Fibroblast of mammary gland (primary cell): Measurements from ENCODE around the gene CUL4B.
"Not testable (repeated sequence)": the region's sequence is repeated elsewhere in the genome, so short reads cannot be mapped to it uniquely, and the experiment has no call there.

Experiments used
- DNase-seq: peaks from one replicate; pipeline ENCODE4 v3.0.0-alpha.2; 2010; ENCODE audit warnings: low read depth
- H3K4me3 ChIP-seq: 2 replicates; pipeline ENCODE4 v1.5.1; 2011; ENCODE audit warnings: low read depth, mild to moderate bottlenecking, low read length, moderate library complexity; ENCODE audit not compliant: control insufficient read depth
- TF ChIP-seq, protein P1 (sequence below): conservative IDR thresholded peaks from 2 replicates; pipeline ENCODE4 v1.5.1; 2011; ENCODE audit warnings: low read depth, low read length, inconsistent platforms; ENCODE audit not compliant: control insufficient read depth, insufficient read depth

CUL4B gene

GRCh38 chrX:120476714-120477113, 84.0 kb downstream of the CUL4B start:
- no peak for DNase-seq
- TF ChIP-seq, protein P1, sequence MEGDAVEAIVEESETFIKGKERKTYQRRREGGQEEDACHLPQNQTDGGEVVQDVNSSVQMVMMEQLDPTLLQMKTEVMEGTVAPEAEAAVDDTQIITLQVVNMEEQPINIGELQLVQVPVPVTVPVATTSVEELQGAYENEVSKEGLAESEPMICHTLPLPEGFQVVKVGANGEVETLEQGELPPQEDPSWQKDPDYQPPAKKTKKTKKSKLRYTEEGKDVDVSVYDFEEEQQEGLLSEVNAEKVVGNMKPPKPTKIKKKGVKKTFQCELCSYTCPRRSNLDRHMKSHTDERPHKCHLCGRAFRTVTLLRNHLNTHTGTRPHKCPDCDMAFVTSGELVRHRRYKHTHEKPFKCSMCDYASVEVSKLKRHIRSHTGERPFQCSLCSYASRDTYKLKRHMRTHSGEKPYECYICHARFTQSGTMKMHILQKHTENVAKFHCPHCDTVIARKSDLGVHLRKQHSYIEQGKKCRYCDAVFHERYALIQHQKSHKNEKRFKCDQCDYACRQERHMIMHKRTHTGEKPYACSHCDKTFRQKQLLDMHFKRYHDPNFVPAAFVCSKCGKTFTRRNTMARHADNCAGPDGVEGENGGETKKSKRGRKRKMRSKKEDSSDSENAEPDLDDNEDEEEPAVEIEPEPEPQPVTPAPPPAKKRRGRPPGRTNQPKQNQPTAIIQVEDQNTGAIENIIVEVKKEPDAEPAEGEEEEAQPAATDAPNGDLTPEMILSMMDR = no peak
- H3K4me3 ChIP-seq = no peak overlapping the region

DNA sequence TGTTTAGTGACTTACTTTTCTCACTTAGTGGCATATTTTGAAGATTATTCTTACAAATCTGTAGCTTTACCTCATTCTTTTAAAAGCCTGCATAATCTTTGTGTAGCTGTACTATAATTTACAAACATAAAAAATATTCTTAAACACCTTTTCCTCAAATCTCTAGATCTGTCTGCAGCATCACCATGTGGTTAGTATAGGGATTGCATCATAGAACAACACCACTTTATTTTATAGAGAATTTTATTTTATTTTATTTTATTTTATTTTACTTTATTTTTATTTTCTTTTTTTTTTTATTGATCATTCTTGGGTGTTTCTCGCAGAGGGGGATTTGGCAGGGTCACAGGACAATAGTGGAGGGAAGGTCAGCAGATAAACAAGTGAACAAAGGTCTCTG, 85.3 kb downstream of the CUL4B start:
- H3K4me3 ChIP-seq = not testable (repeated sequence)
- peak; percentile 48 for DNase-seq
- TF ChIP-seq, protein P1 = peak; percentile 68
